GF-D8 (cell line): Measurements from ENCODE around the gene SLC37A2.
"Not testable (repeated sequence)": the region's sequence is repeated elsewhere in the genome, so short reads cannot be mapped to it uniquely, and the experiment has no call there.

Experiments
- DNase-seq: peaks from one replicate; lab custom pipeline; 2025; lab: John Stamatoyannopoulos, UW

The SLC37A2 gene

DNA sequence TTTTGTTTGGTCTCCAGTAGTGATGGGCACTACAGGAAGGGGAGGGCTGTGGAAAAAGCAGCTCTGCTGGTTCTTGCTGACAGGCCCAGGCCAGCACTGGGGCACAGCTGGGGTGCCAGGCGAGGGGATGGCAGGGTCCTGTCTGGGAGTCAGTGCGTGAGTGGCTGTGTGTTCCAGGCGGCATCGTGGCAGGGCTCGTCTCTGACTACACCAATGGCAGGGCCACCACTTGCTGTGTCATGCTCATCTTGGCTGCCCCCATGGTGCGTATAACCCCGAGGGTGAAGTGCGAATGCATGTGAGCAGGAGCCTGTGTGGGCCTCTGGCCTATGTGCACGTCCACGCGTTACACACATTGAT is 20.9 kb downstream of the SLC37A2 start:
- no peak for DNase-seq

DNA sequence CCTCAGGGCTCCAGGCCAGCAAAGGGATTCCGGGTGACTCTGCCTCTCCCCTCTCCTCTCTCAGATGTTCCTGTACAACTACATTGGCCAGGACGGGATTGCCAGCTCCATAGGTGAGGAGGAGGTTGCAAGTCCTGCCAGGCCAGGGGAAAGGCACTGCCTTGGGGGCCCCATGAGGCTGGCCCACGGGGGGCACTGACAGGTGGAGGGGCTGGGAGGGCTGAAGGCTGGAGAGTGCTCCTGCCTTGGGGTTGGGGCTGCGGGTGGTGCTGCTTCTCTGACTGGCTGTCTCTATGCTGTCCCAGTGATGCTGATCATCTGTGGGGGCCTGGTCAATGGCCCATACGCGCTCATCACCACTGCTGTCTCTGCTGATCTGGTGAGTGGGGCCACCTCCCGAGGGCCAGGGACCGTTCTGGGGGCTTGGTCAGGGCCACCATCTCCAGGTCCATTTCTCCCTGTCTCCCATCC is 21.7 kb downstream of the SLC37A2 start:
- no peak for DNase-seq

DNA sequence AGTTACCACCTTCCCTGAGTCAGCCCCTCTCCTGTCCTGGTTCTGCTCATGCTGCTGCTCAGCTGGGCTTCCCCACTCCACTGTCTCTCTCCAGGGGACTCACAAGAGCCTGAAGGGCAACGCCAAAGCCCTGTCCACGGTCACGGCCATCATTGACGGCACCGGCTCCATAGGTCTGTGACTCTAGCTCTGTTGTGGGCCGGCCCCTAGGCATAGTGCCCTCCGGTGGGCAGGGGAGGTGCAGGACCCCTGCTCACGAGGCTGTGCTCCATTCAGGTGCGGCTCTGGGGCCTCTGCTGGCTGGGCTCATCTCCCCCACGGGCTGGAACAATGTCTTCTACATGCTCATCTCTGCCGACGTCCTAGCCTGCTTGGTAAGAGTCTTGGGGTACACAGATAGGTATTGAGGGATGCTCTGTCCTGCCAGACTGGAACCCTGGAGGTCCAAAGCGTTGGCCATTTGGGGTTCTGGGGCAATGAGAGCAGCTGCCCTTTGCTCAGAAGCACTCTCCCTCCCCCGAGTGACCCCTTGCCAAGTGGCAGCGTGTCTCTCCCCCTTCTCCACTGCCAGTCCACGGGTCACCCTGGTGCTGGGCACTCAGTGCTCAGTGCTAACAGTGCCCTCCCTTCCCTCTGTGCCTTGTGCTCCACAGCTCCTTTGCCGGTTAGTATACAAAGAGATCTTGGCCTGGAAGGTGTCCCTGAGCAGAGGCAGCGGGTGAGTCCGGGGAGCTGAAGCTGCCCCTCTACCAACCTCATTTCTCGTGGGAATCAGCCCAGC is 22.4 kb downstream of the SLC37A2 start:
- DNase-seq = no peak

DNA sequence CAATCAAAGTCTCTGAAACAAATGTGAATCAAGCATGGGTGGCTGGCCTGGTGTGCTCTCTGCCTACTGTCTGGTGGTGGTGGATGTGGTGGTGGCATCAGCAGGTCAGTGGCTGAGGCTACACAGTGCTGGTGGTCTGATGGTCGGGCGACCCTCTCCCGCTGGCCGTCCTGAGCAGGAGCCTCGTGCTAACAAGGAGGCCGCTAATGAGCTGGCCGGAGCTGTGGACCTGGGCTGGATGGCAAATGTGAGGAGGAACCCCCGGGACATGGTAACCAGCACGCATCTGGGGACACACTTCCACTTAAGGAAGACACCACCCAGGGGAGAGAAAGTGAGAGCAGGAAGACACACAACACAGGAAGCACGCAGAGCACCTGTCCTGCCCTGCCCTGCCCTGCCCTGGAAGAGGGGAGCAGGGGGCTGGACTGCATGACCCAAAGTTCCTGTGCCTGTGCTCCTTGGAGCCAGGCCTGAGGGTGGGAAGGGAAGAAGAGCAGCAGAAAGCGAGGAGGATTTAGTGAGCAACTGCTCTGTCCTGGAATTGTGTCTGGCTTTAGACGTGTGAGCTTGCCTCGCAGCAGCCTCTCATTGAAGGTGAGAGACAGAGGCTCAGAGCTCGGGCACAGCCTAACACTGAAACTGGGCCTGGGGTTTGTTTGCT is 23.7 kb downstream of the SLC37A2 start:
- DNase-seq = no peak

DNA sequence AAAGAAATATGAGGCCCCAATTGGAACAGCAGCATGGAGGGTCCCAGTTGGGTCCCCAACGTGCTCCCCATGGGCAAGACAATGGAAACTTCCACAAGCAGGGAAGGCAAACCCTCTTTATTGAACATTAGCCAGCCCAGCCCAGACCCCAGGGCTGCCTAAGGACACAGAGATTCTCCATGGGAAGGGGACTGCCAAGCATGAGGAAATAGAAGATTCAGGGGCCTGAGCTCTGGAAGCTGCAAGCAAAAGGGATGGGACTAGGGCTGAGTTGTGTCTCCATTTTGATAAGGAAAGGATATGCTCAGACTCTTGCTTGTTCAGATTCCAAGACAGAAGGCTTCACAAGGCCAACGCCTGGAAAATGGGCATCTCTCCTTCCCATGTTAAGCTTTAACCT is 25.0 kb downstream of the SLC37A2 start:
- no peak for DNase-seq

DNA sequence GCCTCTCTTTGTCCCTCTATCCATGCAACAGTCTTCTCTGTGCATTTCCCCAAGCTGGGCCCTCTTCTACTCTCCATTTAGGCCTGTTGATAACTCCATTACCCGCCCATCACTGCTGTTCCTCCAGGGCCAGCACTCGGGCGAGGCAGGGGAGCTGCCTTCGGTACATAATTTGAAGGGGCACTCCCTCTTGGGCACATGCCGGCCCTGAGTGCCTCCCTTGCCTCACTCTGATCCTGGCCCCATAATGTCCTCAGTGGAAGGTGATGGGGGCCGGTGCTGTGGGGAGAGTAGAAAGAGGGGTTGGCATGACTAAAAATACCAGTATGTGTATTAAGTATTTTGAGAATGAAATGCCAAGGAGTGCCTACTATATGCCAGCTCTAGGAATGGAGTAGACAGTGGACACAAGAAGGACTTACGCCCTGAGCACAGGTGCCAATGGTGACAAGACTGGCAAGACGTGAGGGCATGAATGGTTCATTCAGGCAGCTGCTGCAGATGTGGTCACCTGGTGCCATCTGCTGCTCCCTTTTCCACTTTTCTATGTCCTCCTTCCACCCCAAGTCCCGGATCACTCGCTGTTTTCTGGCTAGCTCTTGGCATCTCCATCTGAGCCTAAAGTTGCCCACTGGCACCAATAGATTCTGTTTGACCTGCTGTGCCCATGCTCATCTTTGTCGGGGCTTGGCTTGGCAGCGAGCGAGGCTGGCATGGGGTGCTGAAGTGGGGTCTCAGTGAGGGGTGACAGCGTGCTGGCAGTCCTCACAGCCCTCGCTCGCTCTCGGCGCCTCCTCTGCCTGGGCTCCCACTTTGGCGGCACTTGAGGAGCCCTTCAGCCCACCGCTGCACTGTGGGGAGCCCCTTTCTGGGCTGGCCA is 25.7 kb downstream of the SLC37A2 start:
- no peak for DNase-seq

DNA sequence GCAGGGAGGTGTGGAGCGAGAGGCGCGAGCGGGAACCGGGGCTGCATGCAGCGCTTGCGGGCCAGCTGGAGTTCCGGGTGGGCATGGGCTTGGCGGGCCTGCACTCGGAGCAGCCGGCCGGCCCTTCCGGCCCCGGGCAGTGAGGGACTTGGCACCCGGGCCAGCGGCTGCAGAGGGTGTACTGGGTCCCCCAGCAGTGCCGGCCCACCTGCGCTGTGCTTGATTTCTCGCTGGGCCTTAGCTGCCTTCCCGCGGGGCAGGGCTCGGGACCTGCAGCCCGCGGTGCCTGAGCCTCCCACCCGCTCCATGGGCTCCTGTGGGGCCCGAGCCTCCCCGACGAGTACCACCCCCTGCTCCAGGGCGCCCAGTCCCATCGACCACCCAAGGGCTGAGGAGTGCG is 26.4 kb downstream of the SLC37A2 start:
- not testable (repeated sequence) for DNase-seq

DNA sequence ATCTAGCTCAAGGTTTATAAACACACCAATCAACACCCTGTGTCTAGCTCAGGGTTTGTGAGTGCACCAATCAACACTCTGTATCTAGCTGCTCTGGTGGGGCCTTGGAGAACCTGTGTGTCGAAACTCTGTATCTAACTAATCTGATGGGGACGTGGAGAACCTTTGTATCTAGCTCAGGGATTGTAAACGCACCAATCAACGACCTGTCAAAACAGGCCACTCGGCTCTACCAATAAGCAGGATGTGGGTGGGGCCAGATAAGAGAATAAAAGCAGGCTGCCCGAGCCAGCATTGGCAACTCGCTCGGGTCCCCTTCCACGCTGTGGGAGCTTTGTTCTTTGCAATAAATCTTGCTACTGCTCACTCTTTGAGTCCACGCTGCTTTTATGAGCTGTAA is 27.0 kb downstream of the SLC37A2 start:
- not testable (repeated sequence) for DNase-seq

DNA sequence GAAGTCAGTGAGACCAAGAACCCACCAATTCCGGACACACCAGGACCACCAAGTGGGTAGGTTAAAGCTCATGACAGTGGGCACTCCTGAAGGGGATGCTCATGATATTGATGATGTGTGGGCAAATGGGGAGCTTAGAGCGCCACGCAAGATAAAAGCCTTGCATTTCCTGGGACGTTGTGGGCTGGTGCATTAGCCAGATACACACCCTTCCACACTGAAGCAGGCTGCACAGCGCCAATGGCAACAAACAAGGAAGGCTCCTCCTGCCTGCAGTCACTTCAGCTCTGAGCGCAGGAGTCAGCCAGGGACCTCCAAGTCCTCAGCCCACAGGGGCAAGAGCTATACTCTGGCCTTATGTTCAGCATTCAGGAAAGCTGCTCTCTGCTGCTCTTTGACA is 27.7 kb downstream of the SLC37A2 start:
- DNase-seq = no peak

DNA sequence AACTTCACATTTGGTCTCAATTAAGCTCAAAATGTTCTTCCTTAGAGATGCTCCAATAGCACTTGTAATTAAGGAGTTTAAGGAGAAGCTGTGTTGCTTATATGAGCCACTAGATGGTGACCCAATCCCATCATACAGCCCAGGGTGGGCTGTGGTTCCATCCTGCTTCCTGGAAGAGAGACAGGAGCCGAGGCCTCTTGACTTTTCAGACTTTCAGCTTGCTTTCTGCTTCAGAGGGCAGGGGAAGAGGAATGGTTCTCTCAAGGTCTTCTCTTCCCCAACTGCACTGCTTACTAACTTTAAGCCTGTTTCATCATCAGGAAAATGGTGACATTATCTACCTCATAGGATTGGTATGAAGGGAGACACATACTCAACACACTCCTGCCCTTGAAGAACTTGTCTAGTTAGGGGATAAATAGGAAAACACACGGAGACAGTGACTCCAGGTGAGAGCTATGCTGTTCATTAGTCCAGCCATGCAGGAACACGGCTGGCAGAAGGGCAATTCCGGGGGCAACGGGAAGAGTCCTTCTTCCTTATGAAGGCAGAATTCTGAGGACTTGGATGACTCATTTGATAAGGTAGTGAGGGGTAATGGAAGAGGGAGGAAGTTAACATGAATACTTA is 28.3 kb downstream of the SLC37A2 start:
- peak; percentile 64 for DNase-seq

DNA sequence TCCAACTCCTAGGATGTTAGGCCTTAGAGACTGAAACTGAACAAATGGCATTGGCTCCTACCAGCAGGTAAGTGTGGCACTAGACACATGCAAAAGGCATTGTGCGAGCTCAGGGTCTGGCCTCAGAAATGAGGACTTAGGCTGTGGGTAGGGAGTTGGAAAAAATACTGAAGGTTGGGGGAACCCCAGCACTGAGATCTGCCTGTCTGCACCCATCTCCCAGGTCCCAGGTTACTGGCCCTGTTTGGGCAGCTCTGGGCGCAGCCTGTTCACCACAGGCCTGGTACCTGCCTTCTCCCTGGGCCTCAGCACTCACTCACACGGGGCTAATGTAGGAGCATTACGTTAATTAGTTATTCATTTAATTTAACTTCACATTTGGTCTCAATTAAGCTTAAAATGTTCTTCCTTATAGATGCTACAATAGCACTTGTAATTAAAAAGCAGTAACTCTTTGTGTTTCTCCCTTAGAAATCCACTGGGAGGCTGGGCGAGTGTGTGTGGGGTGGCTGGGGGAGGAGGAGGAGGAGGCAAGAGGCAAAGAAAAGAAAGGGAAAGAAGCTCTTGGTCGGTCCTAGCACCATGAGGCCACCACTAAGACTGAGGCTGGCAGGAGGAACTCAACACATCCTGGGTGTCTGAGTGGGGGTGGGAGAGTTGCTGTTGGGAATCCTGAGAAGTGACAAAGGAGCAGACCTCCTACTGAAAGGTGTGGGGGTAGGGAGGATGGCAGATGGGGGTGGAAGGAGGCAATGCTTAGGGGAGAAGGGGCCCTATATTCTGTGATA is 29.0 kb downstream of the SLC37A2 start:
- DNase-seq = no peak

DNA sequence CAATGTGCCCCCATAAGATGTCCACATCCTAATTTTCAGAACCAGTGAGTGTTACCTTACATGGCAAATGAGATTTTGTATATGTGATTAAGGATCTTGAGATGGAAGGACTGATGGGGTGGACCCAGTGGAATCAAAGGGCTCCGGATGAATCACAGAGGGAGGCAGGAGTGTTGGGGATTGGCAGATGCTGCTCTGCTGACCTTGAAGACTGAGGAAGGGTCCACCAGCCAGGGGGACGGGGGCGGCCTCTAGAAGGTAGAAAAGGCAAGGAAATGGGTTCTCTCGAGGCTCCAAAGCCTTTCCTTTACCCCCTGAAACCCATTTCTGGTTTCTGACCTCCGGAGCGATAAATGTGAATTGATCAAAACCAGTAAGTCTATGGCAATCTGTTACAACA is 29.6 kb downstream of the SLC37A2 start:
- no peak for DNase-seq

DNA sequence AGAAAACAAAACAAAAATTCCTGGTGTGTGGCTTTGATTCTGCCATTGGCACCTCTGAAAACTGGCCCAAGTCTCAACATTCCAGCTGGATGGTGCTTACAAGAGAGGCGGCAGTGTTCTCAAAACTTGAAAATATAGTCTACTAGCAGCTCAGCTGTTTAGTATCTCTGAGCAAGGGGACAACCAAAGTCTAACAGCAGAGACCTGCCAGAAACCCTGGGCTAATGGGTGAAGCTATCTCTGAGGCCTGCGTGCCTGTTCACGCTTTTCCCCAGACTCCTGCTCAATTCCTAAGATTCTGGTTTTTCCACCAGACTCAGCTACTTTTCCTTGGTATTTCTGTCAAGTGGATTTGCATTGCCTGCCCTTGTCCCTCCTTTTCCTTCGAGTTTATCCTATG is 30.4 kb downstream of the SLC37A2 start:
- no peak for DNase-seq

DNA sequence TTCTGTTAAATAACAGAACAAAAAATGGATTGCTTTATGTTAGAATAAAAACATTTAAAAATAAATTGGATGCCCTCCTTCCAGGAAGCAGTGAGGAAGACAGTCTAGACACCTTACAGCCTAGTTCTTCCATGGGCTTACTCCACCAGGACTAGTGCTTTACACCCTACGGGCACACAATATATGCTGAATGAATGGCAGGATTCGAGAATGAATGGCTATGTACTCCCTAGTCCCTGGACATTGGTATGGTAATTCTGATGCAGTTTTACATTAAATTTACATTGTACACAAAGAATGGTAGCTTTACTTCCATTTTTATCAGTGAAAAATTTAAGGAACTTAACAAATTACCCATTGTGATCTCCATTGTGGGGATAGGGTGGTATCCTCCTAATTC is 31.6 kb downstream of the SLC37A2 start:
- DNase-seq = no peak

DNA sequence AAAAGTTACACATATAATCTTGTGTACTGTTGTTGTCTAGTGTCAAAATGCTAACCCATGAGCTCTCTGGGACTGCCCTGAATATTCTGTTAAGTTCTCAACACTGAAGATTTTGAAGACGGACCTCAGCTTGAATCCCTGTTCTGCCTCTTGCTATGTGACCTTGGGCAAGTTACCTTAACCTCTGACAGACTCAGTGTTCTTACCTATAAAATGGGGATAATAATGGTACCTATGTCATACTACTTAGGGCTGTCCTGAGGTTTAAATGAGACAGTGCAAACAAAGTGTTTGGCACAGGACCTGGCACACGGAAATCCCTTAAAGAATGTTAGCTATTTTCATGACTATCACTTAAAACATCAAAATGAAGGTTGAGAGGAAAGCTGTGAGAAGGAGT is 37.0 kb downstream of the SLC37A2 start:
- no peak for DNase-seq

DNA sequence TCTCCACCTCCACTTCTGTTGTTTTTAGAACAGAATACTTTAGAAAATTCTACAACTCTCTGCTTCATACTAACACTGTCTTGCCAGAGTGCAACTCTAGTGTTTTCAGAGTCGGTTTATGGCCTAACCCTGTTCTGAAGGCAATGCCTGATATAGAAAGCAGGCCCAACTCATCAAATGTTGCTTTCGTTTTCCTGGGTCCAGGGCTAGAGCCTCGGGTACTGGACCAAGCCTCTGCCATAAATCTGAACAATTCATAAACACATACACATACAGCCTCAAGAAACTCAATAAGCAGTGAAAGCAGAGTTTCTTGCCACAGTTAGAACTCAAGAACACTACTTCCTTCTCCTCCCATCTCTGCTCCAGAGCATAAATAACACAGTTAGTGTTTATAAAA is 38.5 kb downstream of the SLC37A2 start:
- DNase-seq = no peak

DNA sequence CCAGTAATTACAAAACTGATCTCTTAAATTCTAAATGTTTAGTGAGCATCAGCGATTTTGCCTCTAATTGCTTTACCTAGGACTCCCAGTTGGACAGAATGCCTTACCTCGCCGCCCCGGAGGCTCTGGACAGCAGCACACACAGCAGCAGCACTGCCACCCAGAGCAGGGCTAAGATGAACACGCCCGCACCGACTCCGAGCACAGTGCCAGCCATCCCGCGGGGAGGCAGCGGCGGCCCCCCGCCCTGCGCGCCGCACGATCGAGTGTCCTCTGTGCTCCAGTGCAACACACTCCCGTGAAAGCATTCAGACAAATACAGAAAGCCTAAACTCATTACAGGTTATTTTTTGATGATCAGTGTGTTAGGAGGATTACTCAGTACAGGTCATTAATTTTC is 38.9 kb downstream of the SLC37A2 start:
- DNase-seq = no peak

DNA sequence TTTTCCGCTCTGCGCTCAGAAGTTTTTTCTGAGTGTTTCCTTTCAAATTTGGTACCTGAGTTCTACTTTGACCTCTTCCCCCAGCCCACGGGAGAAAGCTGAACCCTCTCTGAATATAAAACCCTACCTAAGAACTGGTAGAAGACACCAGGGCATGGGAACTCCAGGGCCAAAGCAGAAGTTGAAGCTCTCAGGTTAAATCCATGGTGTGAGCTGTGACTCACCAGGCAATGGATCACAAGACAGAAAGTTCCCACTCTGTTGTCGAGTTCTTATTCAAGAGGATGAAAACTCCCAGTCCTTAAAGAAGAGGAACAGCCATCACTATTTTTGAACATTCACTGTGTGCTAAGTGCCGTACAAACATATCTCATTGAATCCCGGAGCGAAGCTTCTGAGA is 39.4 kb downstream of the SLC37A2 start:
- DNase-seq = no peak

DNA sequence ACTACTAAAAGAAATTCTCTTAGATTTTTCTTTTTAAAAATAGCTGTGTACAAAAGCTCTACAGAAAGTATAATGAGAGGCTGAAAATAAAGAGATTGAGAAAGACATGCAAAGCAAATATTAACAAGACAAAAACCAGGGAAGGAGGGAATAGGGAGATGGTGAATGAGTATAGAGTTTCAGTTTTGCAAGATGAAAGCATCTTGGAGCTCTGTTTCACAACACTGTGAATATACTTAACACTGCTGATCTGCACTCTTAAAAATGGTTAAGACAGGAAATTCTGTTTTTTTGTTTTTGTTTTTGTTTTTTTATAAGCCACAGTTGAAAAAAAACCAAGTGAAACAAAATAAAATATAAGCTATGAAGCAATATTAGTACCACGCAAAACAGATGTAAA is 42.8 kb downstream of the SLC37A2 start:
- DNase-seq = peak; percentile 32

DNA sequence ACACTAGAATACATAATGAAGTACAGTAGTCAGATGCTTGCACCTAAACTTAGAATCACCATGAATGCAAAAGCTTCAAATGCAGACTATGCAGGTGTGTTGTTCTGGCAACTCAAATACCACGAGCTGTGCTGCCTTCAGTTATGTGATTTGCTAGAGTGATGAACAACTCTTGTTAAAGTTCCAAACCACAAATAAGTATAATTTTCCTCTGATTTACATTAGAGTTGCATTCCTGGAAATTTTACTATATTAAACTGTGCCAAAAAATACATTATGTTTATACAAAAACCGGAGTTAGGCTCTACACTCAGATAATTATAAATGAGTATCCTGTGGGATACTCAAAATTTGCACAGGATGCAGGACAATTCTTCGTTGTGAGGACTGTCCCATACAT is 45.4 kb downstream of the SLC37A2 start:
- no peak for DNase-seq

DNA sequence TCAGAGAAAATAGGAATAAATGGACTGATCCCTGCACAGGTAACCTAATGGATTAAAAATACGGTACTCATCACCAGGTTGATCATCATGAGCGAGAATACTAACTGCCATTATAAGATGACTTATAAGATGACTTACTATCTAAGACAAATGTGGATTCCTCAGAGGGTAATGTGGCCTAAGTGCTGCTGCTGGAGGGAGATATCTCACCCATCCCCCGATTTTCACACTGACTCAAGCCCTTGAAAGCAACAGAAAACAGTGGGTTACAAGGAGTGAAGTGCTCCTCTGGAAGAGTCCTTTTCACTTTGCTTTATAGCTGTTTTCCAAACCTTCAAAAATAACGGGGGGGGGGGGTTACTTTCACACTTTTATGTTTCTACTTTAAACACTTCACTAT is 47.4 kb downstream of the SLC37A2 start:
- no peak for DNase-seq

DNA sequence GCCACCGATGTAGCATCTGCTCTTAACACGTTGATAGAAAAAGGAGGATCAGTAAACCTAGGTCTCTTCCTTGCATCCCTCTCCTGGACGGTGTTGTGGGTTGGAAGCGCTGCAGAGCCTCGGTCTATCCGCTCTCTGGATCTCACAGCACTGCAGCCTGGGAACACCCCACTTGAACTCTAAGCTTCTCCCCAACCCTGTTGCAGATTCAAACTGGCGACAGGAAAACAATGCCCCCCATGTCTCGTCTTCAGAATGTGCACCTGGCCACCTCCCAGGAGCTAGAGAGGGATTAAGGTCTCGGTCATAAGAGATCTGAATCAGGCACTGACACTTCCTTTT is 47.9 kb downstream of the SLC37A2 start:
- DNase-seq = no peak
